DND-41 (cell line): ENCODE data around the gene TIGD6.

ENCODE experiments used
- ATAC-seq: fragments of 200-7000 bp; cut with Tn5 transposase; 3 replicates; pipeline ENCODE4 v1.9.1; 2021; ENCODE audit warnings: low read depth; ENCODE audit not compliant: insufficient read depth
- DNase-seq: peaks from one replicate; pipeline ENCODE4 v3.0.0-alpha.2; 2020
- H2AFZ ChIP-seq: 2 replicates; pipeline ENCODE4 v1.6.0; 2012; ENCODE audit warnings: low read depth, low read length
- H3K27ac ChIP-seq: 2 replicates; pipeline ENCODE4 v1.5.1; 2012; ENCODE audit warnings: low read length, inconsistent platforms
- H3K27me3 ChIP-seq: fragments of 200-600 bp; sonication (generic); 2 replicates; pipeline ENCODE4 v1.6.0; 2012; ENCODE audit warnings: low read length, mild to moderate bottlenecking, inconsistent platforms; ENCODE audit not compliant: insufficient read depth, poor library complexity
- H3K36me3 ChIP-seq: 2 replicates; pipeline ENCODE4 v1.5.1; 2012; ENCODE audit warnings: low read length, inconsistent platforms; ENCODE audit not compliant: insufficient read depth
- H3K4me1 ChIP-seq: 2 replicates; pipeline ENCODE4 v1.5.1; 2012; ENCODE audit warnings: mild to moderate bottlenecking, low read length; ENCODE audit not compliant: insufficient read depth
- H3K4me2 ChIP-seq: 2 replicates; pipeline ENCODE4 v1.6.0; 2012; ENCODE audit warnings: mild to moderate bottlenecking, moderate library complexity, low read length, inconsistent platforms; ENCODE audit not compliant: insufficient read depth
- H3K4me3 ChIP-seq, 2 experiments: fragments of 200-600 bp in 1 of 2; shearing (Covaris generic) in 1 of 2; 2 replicates each; pipeline ENCODE4 v1.5.1; 2012 to 2016; ENCODE audit warnings: inconsistent platforms in 2 of 2, low read length in 2 of 2, mild to moderate bottlenecking in 2 of 2, low read depth in 1 of 2, moderate library complexity in 1 of 2
- H3K79me2 ChIP-seq: 2 replicates; pipeline ENCODE4 v1.6.0; 2012; ENCODE audit warnings: low read length, inconsistent platforms; ENCODE audit not compliant: insufficient read depth
- H3K9ac ChIP-seq: 2 replicates; pipeline ENCODE4 v1.6.0; 2012; ENCODE audit warnings: low read depth, mild to moderate bottlenecking, inconsistent platforms, low read length, moderate library complexity
- H3K9me3 ChIP-seq: 2 replicates; pipeline ENCODE4 v1.5.1; 2012; ENCODE audit warnings: low read length, moderate library complexity, mild to moderate bottlenecking, inconsistent platforms; ENCODE audit not compliant: insufficient read depth, severe bottlenecking
- H4K20me1 ChIP-seq: 2 replicates; pipeline ENCODE4 v1.6.0; 2012; ENCODE audit warnings: low read length; ENCODE audit not compliant: insufficient read depth
- CTCF ChIP-seq: IDR thresholded peaks from 2 replicates; pipeline ENCODE4 v1.5.1; 2012; ENCODE audit warnings: borderline replicate concordance, low read length, moderate library complexity, mild to moderate bottlenecking; ENCODE audit not compliant: poor library complexity, severe bottlenecking; ENCODE audit errors: extremely low read depth
- EZH2 ChIP-seq: IDR thresholded peaks from 3 replicates; pipeline ENCODE4 v1.6.1; 2012; ENCODE audit warnings: borderline replicate concordance, low read depth, mild to moderate bottlenecking, moderate library complexity, low read length, inconsistent platforms; ENCODE audit not compliant: severe bottlenecking

TIGD6 gene

DNA sequence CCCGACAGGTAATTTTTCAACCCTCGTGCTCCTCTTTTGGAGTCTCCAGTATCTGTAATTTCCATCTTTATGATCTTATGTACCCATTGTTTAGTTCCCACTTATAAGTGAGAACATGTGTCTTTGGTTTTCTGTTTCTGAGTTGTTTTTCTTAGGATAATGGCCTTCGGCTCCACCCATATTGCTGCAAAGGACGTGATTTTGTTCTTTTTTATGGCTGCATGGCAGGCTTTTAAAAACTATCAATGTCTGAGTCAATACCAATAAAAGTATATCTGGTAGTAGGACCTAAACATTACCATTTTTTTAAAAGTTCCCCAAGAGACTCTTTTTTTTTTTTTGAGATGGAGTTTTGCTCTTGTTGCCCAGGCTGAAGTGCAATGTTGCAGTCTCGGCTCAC lies 43.8 kb downstream of the TIGD6 start:
- no peak for TF ChIP-seq EZH2
- no peak for TF ChIP-seq CTCF
- H3K27me3 ChIP-seq = no peaks in the 10 kb centered on the region
- peaks cover 17% of the 10 kb centered on the region for H3K4me1 ChIP-seq
- H3K79me2 ChIP-seq = peaks cover 8% of the 10 kb centered on the region
- no peak overlapping the region for H2AFZ ChIP-seq
- H4K20me1 ChIP-seq = no peaks in the 10 kb centered on the region
- ATAC-seq (no peak), DNase-seq (no peak)
- no peak overlapping the region for H3K9ac ChIP-seq
- H3K9me3 ChIP-seq = no peaks in the 10 kb centered on the region
- no peaks in the 10 kb centered on the region for H3K36me3 ChIP-seq
- no peak overlapping the region for H3K4me3 ChIP-seq
- no peak overlapping the region for H3K27ac ChIP-seq
- H3K4me2 ChIP-seq = no peak overlapping the region

DNA sequence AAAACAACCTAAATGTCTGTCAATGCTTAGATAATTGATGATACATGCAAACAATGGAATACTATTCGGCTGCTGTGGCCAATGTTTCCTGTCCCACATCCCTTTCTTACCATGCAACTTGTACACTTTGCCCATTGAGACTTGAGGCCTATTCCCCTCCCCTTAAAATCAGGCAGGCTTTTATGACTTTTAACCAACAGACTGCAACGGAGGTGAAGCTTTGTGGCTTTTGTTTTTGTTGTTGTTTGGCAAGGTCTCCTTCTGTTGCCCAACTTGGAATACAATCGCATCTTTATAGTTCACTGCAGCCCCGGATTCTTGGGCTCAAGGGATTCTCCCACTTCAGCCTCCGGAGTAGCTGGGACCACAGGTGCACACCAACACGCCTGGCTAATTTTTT lies 45.7 kb downstream of the TIGD6 start:
- Histone ChIP-seq H3K4me2 (no peak overlapping the region), H3K9me3 (no peaks in the 10 kb centered on the region), H4K20me1 (no peaks in the 10 kb centered on the region), H3K4me3 (no peak overlapping the region), H3K27ac (no peak overlapping the region), H3K79me2 (no peaks in the 10 kb centered on the region), H3K27me3 (peaks cover 6% of the 10 kb centered on the region), H3K9ac (no peak overlapping the region), H3K4me1 (peaks cover 5% of the 10 kb centered on the region), H3K36me3 (no peaks in the 10 kb centered on the region), H2AFZ (no peak overlapping the region)
- TF ChIP-seq CTCF = no peak
- no peak for DNase-seq
- no peak for ATAC-seq

DNA sequence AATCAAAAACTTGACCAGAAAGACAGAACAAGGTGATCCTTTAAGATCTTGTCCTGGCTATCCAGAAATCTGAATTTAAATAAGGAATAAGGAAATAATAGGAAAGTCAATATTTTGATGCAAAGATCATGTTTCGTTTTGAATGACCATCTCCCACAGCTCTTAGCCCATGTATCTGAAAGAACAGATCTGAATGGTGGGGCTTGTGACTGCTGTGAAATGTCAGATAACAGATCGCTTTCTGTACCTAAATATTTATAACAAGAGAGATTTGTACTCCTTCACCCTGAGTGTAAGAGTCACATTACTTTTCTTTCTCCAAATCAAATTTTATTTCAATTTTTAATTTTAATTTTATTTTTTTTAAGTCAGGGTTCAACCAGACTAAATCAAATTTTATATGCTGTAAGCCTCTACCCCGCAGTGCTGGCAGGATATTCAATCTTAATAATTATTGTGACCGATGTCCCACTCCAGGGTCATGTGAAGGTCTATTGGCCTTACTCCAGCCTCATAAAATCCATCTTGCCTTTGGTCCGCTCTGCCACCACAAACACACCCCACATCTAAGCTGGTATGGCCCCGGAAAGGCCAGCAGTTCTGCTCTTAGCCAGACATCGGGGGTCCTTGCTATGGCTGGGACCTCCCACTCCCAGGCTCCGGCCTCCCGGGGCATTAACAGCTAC lies 46.9 kb downstream of the TIGD6 start:
- Histone ChIP-seq H4K20me1 (no peaks in the 10 kb centered on the region), H3K36me3 (no peaks in the 10 kb centered on the region), H3K4me1 (no peaks in the 10 kb centered on the region), H3K9me3 (no peaks in the 10 kb centered on the region), H2AFZ (no peak overlapping the region), H3K27ac (no peak overlapping the region), H3K27me3 (peaks cover 6% of the 10 kb centered on the region), H3K9ac (no peak overlapping the region), H3K79me2 (no peaks in the 10 kb centered on the region), H3K4me3 (no peak overlapping the region), H3K4me2 (no peak overlapping the region)
- ATAC-seq (no peak), DNase-seq (no peak)
- TF ChIP-seq EZH2 = no peak
- TF ChIP-seq CTCF = no peak
